HG03469 (cell line): Measurements from ENCODE around the gene PDCD1.
"Not testable (repeated sequence)": the region's sequence is repeated elsewhere in the genome, so short reads cannot be mapped to it uniquely, and the experiment has no call there.

ENCODE experiments used
- ATAC-seq: cut with Tn5 transposase; IDR thresholded peaks from one replicate; pipeline ENCODE4 v1.9.1; 2021; ENCODE audit warnings: mild to moderate bottlenecking, moderate library complexity, moderate number of reproducible peaks; ENCODE audit not compliant: unreplicated experiment

The PDCD1 gene

GRCh38 chr2:241858206-241859016 is at the start of gene PDCD1:
Gene PDCD1, minus strand, starts transcription at chr2:241858894. Its CDS starts 56 bp downstream, at chr2:241858838.
- no peak for ATAC-seq

GRCh38 chr2:241907831-241908230 is 49.1 kb upstream of the PDCD1 start:
- not testable (repeated sequence) for ATAC-seq

- no peak for ATAC-seq
Observed at GRCh38 chr2:241906826-241907570, 48.3 kb upstream of the PDCD1 start.

GRCh38 chr2:241906378-241906770 is 47.7 kb upstream of the PDCD1 start:
- ATAC-seq: not testable (repeated sequence)

- ATAC-seq: no peak
Observed at GRCh38 chr2:241905716-241906377, 47.2 kb upstream of the PDCD1 start.

GRCh38 chr2:241904791-241905710 is 46.4 kb upstream of the PDCD1 start:
- no peak for ATAC-seq

GRCh38 chr2:241904011-241904718 is 45.5 kb upstream of the PDCD1 start:
- no peak for ATAC-seq

GRCh38 chr2:241903121-241904010 is 44.7 kb upstream of the PDCD1 start:
- no peak for ATAC-seq

GRCh38 chr2:241902357-241902991 is 43.8 kb upstream of the PDCD1 start:
- ATAC-seq: no peak

GRCh38 chr2:241901500-241902351 is 43.0 kb upstream of the PDCD1 start:
- no peak for ATAC-seq

GRCh38 chr2:241901018-241901380 is 42.3 kb upstream of the PDCD1 start:
- no peak for ATAC-seq

GRCh38 chr2:241900251-241901017 is 41.7 kb upstream of the PDCD1 start:
- no peak for ATAC-seq

GRCh38 chr2:241898463-241899270 is 40.0 kb upstream of the PDCD1 start:
- ATAC-seq: no peak

GRCh38 chr2:241897231-241897916 is 38.7 kb upstream of the PDCD1 start:
- ATAC-seq: no peak

GRCh38 chr2:241896746-241897201 is 38.1 kb upstream of the PDCD1 start:
- no peak for ATAC-seq
